ENCODE data around the gene ODF2.

DNA sequence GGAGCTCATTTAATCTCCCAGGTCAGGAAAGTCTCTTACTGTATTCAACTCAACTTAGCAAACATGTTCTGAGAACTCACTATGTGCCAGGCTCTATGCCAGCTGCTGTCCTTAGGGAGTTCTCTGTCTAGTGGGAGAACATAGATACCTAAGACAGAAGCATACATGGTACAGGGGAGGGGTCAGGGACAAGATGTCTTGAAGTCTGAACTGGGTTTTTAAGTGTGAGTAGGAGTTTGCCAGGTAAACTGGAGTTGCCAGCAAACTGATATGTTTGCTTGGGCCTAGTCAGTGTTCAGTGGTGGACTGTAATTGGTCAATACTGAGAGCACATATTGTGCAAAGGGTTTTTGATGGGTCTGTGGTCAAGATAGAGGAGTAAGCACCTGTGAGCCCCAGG lies 30.4 kb downstream of the ODF2 start:
- TF ChIP-seq, protein P1, sequence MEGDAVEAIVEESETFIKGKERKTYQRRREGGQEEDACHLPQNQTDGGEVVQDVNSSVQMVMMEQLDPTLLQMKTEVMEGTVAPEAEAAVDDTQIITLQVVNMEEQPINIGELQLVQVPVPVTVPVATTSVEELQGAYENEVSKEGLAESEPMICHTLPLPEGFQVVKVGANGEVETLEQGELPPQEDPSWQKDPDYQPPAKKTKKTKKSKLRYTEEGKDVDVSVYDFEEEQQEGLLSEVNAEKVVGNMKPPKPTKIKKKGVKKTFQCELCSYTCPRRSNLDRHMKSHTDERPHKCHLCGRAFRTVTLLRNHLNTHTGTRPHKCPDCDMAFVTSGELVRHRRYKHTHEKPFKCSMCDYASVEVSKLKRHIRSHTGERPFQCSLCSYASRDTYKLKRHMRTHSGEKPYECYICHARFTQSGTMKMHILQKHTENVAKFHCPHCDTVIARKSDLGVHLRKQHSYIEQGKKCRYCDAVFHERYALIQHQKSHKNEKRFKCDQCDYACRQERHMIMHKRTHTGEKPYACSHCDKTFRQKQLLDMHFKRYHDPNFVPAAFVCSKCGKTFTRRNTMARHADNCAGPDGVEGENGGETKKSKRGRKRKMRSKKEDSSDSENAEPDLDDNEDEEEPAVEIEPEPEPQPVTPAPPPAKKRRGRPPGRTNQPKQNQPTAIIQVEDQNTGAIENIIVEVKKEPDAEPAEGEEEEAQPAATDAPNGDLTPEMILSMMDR (IDR thresholded peaks at IDR 0.05), result no peak
- no peak for TF ChIP-seq POLR2A (IDR thresholded peaks at IDR 0.05)

Data from breast epithelium (tissue), 3 donors.